NCI-H1417 treated with DMSO at 0.1 percent for 48 hours (cell line): Measurements from ENCODE around the gene RAPGEF1.
"Not testable (repeated sequence)": the region's sequence is repeated elsewhere in the genome, so short reads cannot be mapped to it uniquely, and the experiment has no call there.

Experiments
- DNase-seq: peaks from one replicate; lab custom pipeline; 2025; lab: John Stamatoyannopoulos, UW

The RAPGEF1 gene

DNA sequence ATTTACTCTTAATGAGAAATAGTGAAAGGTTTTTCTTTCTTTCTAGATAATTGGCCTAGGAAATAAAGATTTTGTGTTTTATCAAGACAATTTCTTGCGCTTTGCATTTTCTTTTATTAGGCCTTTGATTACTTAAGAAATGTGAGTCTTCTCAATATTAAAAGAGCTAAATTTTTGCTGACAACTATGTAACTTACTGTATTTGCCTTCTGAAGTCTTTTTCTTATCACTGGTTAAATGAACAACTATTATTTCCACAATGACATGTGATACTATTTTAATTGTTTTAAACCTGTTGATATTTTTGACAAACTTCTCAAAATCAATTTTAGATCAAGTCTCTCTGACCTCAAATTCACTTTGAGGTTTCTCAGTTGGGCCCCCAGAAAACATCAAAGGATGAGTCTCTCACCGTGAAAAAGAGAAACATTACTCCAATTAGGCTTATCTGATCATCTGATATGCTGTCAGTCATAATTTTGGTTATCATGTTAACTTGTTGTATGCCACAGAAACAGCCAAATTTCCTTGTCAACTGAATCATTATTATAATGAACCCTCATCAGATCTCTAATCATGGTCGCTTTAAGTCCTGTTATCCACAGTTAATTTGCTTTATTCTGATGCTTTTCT lies 48.8 kb downstream of the RAPGEF1 start:
- no peak for DNase-seq

DNA sequence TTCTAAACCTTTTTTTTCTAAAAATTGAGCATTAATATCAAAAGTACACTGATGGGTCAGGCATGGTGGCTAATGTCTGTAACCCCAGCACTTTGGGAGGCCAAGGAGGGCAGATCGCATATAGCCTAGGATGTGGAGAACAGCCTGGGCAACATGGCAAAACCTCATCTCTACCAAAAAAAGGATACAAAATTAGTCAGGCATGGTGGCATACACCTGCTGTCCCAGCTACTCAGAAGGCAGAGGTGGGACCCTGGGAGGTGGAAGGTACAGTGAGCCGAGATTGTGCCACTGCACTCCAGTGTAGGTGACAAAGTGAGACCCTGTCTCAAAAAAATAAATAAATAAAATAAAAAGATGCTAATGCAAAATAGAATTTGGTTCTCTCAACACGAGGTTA lies 49.4 kb downstream of the RAPGEF1 start:
- no peak for DNase-seq

DNA sequence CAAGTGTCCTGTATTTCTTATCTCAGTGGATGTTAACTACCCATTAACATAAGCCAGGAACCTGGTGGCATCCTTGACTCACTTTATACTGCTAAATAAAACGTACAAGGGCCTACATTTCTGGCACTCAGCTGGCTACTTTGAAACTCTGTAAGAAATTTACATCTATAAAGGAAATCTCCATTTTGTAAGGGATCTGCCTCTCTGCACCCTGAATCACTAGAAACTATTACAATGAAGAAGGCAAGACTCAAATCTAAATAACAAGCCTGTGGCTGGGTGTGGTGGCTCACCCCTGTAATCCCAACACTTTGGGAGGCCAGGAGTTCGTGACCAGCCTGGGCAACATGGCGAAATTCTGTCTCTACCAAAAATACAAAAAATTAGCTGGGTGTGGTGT lies 51.5 kb downstream of the RAPGEF1 start:
- DNase-seq: no peak

DNA sequence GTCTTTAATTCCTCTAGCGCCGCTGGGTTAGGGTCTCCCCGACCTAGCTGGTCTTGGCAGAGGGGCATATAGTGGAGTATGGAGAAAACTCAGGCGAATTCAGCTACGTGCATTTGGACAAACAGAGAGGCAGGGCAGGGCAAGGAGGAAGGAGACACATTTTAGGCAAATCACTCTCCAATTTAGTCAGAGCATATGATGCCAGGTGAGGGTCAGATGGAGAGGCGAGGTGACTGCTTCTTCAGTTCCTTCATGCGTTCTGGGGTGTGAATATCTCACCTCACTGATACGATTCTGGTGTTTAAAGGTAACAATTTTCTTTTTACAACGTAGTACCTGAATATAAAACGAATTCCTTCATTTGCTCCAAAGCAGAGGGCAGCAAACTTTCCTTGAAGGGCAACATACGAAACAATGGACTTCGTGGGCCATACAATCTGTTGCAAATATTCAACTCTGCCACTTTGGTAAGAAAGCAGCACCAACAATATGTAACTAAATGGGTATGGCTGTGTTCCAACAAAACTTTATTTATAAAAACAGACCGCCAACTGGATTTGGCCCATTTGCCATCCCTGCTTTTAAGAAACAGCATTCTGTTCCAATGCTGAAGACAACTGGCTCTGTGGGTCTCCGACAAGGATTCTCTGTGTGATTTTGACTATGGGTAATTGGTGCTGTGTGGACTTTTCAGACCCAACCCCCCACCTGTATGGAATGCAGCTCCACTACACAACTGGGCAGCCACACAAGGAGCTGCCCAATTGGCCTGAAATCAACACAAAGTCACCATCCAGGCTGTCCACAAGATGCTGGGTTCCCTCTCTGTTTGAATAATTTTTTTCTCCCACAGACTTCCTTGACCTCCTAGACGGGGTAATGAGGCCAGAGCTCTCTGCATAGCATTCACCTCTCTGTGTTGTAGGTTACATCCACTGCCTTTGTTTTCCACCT lies 53.8 kb downstream of the RAPGEF1 start:
- DNase-seq: no peak

DNA sequence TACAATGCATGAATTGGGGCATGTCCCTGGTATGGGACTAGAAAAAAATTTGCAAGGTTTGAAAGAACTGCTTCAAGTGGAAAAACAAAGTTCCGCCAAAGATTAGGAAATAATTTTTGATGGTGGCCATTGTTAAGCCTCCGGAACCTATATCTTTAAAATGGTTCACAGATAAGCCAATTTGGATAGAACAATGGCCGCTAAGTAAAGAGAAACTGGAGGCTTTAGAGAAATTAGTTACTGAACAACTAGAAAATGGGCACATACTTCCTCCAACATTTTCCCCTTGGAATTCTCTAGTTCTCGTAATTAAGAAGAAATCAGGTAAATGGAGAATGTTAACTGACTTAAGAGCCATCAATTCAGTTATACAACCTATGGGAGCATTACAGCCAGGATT lies 56.8 kb downstream of the RAPGEF1 start:
- not testable (repeated sequence) for DNase-seq

DNA sequence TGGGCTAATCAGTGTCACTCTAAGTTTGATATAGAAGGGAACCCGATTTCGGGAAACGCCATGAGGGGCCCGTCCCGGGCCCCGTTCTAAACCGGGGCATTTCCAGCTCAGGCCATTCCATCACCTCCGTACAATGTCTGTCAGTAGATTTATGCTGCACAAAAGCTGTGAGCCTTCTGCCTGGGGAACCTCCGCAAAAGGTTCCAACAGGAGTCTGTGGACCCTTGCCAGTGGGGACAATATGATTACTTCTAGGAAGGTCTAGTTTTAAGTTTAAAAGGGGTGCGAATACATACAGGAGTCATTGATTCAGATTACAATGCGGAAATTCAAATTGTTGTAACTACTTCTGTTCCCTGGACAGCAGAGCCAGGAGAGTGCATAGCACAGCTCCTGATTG lies 57.6 kb downstream of the RAPGEF1 start:
- DNase-seq: no peak

DNA sequence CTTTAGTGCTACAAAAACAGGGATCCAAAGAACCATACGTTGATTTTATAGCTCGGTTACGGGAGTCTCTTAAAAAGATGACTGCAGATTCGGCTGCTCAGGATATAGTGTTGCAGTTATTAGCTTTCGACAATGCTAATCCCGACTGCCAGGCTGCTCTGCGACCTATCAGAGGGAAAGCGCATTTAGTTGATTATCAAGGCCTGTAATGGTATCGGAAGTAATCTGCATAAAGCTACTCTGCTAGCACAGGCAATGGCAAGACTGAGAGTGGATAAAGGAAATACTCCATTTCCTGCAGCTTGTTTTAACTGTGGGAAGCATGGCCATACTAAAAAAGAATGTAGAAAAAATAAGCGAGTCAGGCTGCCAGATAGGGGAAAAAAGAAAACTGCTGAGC lies 58.0 kb downstream of the RAPGEF1 start:
- not testable (repeated sequence) for DNase-seq

DNA sequence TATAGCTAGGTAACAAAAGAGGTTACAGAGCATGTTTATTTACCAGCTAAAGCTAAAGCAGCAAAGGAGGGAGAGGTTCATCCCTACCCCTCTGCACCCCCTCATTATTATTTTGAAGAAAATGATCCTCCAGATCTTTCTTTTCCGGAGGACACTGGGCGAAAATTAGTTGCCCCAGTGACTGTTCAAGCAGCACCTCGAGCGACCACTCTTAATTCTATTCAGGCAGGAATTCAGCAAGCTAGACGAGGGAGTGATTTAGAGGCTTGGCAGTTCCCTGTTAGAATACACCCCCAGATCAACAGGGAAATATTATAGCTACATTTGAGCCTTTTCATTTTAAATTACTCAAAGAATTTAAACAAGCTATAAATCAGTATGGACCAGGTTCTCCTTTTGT lies 58.8 kb downstream of the RAPGEF1 start:
- not testable (repeated sequence) for DNase-seq

DNA sequence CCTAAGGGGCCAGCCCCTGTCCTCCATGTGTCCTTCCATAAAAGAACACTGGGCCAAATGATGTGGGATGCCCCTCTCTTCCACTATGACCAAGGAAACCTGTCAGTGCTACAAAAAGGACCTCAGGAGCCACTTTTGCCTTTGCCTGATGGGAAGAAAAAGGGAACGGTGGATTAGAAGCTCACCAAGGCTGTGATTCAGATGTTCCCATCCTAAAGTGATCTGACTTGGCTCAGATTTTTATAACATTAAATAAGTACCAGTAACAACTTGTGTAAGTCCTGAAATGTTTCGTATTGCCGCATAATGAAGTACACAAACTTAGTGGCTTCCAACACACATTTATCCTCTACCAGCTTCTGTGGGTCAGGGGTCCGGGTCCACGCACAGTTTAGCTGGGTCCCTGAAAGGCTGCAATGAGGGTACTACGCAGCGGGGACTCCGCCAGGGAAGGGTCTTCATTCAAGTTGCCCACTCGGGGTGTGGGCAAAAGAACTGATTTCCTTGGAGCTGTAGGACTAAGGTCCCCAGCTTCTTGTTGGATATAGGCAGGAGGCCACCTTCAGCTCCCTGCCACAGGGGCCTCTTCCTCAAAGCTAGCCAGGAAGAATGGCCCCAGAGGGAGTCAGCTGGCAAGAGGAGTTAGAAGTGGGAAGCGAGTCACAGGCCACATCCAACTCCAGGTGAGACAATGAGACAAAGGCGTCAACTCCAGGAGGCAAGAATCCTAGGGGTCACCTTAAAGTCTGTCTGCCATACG lies 60.4 kb downstream of the RAPGEF1 start:
- DNase-seq: no peak

DNA sequence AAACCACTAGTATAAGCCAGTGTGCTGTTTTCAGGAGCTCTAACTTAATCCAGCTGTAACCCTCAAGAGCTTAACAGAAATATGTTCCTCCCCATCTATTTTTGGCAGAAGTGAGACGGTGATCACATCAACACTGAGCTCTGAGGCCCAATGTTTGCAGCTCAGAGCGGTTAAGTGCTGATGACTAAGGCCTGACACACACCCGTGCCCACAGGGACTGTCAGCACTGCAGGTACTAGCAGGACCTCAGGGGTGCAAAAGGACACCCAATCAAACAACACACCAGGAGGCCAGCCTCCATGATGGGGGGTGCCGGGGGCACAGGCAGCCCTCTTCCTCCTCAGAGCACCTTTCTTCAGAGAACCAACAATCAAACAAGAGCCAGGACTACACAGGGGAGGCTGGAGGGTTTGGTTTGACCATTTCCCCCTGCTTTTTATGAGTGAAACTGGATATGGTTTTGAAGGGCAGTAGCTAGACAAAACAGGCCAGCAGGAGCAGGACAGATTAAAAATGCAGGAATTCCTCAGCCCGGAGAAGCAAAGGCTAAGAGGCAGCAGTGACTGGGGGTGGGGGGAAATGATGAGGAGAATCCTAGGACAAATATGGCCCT lies 61.3 kb downstream of the RAPGEF1 start:
- no peak for DNase-seq

DNA sequence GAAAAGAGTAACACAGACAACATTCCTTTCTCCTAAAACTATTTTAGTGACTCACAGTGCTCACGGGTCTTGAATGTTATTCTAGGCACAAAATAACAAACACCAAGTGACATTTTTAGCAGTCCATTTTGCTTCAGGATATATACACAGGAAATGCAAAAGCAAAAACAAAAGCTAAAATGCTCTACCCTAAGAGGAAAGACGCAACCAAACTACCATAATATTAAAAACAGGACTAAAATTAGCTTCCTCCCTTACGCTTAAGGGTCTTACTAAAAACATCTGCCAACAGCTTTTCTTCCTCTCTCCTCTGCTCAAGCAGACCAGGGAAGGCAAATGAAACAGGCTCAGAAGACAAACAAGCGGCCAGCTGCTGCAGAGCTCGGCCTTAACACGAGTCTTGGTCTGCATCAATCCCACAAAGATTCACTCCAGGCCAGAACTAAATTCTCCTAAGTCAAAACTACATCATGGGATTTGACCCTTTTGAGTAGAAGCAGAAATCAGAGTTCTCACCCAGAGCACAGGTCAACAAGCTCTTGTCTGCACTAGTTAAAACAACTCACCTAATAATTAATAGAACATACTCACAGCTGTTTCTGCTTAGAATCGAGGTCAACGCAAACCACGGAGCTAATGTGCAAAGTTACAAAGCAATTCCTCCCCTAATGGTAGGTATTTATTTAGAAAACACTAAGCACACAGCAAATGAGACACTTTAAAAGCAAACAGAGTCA lies 62.3 kb downstream of the RAPGEF1 start:
- DNase-seq: no peak

DNA sequence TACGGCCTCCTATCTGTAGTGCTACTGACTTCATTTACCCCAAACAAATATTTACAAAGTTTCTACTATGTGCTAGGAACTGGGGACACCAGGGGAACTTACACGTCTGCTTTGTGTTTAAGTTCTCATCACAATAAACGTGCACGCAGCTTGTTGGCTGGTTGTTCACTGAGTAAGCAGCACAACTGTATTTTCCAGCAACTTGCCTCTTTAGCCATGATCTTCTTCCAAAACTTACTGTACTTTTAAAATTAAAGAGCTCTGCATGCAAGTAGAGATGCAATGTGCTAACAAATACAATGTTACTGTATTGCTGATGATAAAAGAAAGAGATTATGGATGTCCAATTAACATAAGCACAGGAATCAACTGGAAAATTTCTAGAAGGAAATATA lies 62.8 kb downstream of the RAPGEF1 start:
- no peak for DNase-seq

DNA sequence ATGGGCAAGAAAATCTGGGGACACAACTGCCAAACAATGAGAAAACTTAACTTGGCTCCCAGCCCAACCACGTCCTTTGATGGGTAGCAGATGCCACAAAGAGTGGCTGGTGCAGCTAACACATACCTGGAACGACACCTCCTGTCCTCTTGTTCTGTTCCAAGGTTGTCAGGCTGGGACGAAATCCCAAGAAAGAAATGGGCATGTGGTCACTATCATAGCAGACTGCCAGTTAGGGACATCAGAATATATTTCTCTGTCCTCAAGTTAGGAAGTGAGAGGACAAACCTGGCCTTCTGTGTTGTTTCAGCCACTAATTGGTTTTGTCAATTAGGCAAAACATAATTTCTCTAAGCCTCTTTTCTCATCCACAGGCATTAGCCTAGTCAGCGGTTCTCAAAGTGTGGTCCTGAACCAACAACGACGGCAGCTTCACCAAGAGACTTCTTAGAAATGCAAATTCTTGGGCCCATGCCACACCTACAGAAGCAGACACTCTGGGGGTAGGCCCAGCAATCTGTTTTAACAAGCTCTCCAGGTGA lies 63.4 kb downstream of the RAPGEF1 start:
- DNase-seq: no peak

DNA sequence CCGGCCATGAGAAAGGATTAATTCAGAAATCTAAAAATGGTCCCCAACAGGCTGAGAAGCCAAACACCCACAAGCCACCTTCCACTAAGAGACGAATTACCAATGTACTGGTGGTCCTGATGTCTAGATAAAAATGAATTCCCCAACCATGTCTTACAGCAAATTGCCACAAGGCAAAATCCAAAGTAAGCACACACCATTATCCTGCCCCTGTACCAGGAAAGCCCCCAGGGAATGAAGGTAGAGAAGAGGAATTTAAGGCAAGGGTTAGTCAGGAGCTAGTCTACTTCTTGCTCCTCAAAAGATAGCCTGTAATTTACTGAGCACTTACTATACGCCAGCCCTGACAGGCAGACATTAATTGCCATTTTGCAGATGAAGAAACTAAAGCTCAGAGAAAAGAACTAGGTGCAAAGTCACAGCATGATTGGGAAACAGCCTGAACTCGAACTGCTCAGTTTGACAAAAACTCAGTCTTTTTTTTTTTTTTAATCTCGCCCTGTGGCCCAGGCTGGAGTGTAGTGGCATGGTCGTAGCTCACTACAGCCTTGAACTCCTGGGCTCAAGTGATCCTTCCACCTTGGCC lies 64.3 kb downstream of the RAPGEF1 start:
- no peak for DNase-seq

DNA sequence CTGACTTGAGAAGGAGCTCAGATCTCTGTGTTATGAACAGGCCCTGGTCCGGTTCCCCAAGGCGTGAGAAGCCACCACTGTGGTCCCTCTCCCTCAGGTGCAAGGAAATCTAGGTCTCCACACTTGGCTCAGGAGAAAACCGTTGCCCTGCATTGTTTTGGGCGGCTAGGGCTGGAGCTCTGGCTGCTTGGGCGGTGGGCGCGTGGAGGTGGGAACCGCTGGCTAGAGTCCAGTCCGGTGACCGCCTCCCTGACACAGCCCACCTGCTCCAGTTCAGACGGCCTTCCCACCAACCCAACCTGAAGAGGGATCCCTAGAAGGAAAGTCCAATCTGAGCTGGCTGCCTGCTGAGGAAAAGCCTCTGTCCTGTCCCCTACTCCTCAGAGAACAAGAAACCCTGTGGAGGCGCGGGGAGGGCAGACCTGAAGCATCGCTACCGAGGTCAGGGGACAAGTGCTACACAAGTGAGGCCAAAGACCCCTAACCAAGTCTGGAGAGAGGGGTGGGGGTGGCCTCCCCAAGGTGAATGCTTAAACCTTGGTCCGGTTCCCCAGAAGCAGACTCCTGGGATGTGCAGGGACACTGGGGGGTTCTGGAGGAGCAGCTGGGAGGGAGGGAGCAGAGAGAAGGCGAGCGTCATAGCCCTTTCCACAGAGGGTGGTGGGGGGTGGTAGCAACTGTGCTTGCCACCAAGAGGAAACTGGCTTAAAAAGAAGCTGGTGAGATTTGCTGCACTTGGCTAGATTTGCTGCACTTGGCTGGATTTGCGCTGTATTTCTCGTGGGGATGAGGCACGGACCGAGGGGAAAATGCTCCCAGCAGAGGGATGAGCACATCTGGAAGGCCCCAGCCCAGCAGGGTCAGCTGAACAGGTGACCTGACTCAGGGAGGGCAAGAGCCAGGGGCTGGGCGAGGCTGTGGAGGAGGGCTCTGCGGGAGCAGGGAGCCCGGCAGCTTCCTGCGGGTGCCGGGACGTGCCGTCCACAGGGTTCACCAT lies 65.2 kb downstream of the RAPGEF1 start:
- DNase-seq: no peak

DNA sequence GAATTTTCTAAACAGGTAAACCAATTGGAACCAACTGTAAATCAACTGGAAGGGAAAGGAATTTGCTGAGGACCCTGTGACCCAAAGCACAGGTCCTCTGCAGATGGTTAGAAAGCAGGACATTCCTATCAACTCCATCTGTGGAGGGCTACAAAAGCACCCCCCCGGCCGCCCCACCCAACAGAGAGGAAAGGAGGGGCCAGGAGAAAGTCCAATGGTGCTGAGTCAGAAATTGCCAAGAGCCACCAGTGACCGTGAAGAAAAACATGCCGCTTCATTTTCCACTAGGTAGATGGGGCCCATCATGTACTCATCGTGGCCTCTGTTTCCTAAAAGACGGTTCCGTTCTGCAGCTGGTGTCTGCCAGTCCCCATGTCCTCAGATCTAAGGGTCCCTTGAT lies 66.3 kb downstream of the RAPGEF1 start:
- no peak for DNase-seq

DNA sequence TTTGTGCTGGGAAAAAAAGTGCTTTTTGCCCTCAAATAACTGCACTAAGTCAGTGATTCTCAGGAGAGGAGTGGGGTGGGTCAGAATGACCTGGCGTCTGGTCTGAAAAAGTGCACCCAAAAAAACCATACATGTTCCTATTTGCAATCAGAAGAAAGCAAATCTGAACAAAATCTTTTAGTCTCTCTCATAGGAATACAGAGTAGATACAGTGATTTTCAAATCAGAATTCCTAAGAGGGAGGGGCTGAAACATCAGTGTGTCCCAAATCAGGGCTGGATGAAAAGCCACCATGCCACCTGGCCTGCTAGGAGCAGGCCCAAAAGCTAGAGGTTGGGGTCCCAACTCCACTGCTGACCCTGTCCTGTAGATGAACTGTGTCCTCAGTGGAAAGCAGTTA lies 66.8 kb downstream of the RAPGEF1 start:
- no peak for DNase-seq

DNA sequence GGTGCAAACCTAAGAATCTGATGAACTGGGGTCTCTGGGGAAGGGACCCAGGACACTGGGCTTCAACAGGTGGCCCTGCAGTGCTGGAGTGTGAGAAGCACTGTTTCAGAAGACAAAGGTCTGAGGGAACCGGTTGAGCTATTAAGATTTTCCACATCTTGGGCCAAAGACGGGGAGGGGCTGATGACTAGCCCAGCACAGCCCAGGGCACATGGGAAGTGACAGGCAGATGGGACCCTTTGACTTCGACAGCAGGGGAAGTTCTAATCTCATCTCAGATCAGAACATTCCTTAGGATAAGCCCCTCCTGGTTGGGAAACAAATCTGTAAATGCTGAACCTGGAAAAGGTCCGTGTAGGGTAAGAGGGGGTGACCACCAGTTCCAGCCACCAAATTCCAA lies 67.4 kb downstream of the RAPGEF1 start:
- no peak for DNase-seq

DNA sequence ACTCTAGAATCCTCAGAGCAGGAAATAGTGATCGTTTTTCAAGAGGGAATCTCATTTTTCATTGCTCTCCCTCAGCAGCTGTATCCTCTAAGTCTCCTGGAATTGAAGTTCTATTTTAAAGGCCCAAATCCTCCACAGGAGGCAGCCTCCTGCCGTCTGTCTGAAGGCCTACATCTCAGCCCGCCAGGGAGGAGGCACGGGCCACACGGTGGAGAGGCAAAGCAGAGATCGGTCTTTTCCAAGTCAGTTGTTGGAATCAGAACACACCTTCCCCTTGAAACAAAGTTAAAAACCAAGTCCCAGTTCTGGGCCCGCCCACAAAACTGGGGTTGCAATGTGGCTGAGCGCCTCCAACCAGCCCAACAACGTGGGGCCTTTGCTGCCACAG lies 68.7 kb downstream of the RAPGEF1 start:
- DNase-seq: no peak
